RWPE2 (cell line): ENCODE results near the gene GDF15.

Experiments
- ATAC-seq: fragments of 200-7000 bp; cut with Tn5 transposase; 3 replicates; pipeline ENCODE4 v1.9.1; 2021; ENCODE audit warnings: low read depth
- DNase-seq: peaks from one replicate; pipeline ENCODE4 v3.0.0-alpha.2; 2020; ENCODE audit warnings: low spot score
- H3K27ac ChIP-seq: fragments of 450-650 bp; 2 replicates; pipeline ENCODE4 v1.5.1; 2017; ENCODE audit warnings: mild to moderate bottlenecking; ENCODE audit not compliant: poor library complexity, severe bottlenecking
- H3K27me3 ChIP-seq: fragments of 250-450 bp; sonication (Bioruptor Pico); 2 replicates; pipeline ENCODE4 v1.5.1; 2021; ENCODE audit warnings: mild to moderate bottlenecking, moderate library complexity; ENCODE audit not compliant: insufficient read depth, poor library complexity, severe bottlenecking
- H3K36me3 ChIP-seq: fragments of 250-450 bp; sonication (Bioruptor Pico); 2 replicates; pipeline ENCODE4 v1.5.1; 2020; ENCODE audit warnings: low read depth, mild to moderate bottlenecking, moderate library complexity
- H3K4me1 ChIP-seq: fragments of 250-450 bp; sonication (Bioruptor Pico); 2 replicates; pipeline ENCODE4 v1.5.1; 2021; ENCODE audit warnings: mild to moderate bottlenecking, moderate library complexity; ENCODE audit not compliant: insufficient read depth, poor library complexity, severe bottlenecking
- H3K4me3 ChIP-seq: fragments of 250-450 bp; sonication (Bioruptor Pico); 2 replicates; pipeline ENCODE4 v1.5.1; 2021; ENCODE audit warnings: mild to moderate bottlenecking, moderate library complexity; ENCODE audit not compliant: severe bottlenecking
- H3K9me3 ChIP-seq: fragments of 250-450 bp; sonication (Bioruptor Pico); 2 replicates; pipeline ENCODE4 v1.5.1; 2021; ENCODE audit warnings: mild to moderate bottlenecking, moderate library complexity; ENCODE audit not compliant: severe bottlenecking
- CTCF ChIP-seq: fragments of 450-650 bp; IDR thresholded peaks from one replicate; pipeline ENCODE4 v1.5.1; 2017; ENCODE audit warnings: mild to moderate bottlenecking, moderate library complexity; ENCODE audit not compliant: poor library complexity, severe bottlenecking

GDF15 gene

GRCh38 chr19:18437491-18438330 is 51.8 kb downstream of the GDF15 start, which contains the start of gene ISYNA1:
ISYNA1 (minus strand) TSS chr19:18438133; CDS start chr19:18437979, 154 bp downstream.
- no peak for DNase-seq

GRCh38 chr19:18438331-18439024 is 52.5 kb downstream of the GDF15 start:
- no peak for DNase-seq
- peaks cover 7% of the 10 kb centered on the region for H3K36me3 ChIP-seq
- peak overlapping the region; percentile 45 for H3K4me3 ChIP-seq
- no peak for TF ChIP-seq CTCF
- ATAC-seq, result peak; percentile 7; the same call in 2 of the 3 replicates
- no peaks in the 10 kb centered on the region for H3K9me3 ChIP-seq
- no peaks in the 10 kb centered on the region for H3K27me3 ChIP-seq
- H3K27ac ChIP-seq, result peak overlapping the region; percentile 40
- H3K4me1 ChIP-seq, result peaks cover 15% of the 10 kb centered on the region

More at GRCh38 chr19:18437491-18438330, 51.8 kb downstream of the GDF15 start, which contains the start of gene ISYNA1:
- Histone ChIP-seq H3K27ac (peak within 1 kb of the TSS; percentile 40), H3K4me1 (peaks cover 15% of the 10 kb centered on the region), H3K27me3 (no peaks in the 10 kb centered on the region), H3K36me3 (peaks cover 1% of the 10 kb centered on the region), H3K9me3 (no peaks in the 10 kb centered on the region), H3K4me3 (peak within 1 kb of the TSS; percentile 45)
- no peak for TF ChIP-seq CTCF
- ATAC-seq, result peak; percentile 26
